Chondrocyte (in vitro differentiated cells): ENCODE measurements around the gene FREY1. TPM values are rescaled to one million over a fixed set of nuclear protein-coding genes. Genes with fewer than 3 reads are reported as not detected.
A peak's percentile ranks its signal among the peaks of the same experiment; 100 is the strongest.

Experiments used
- DNase-seq: peaks from one replicate; pipeline ENCODE4 v3.0.0; 2021; ENCODE audit warnings: mixed read lengths, low spot score
- H3K27ac Mint-ChIP-seq: one replicate; pipeline ENCODE4 v1.8.0; 2021; ENCODE audit warnings: mild to moderate bottlenecking, moderate library complexity, mixed read lengths; ENCODE audit not compliant: unreplicated experiment
- H3K27me3 Mint-ChIP-seq: 2 replicates; pipeline ENCODE4 v1.8.0; 2021; ENCODE audit warnings: low read depth, mixed read lengths
- H3K36me3 Mint-ChIP-seq: 2 replicates; pipeline ENCODE4 v1.8.0; 2021; ENCODE audit warnings: low read depth, mixed read lengths
- H3K4me1 Mint-ChIP-seq: 2 replicates; pipeline ENCODE4 v1.8.0; 2021; ENCODE audit warnings: low read depth, mild to moderate bottlenecking, mixed read lengths
- H3K4me3 Mint-ChIP-seq: one replicate; pipeline ENCODE4 v1.8.0; 2021; ENCODE audit warnings: mild to moderate bottlenecking, moderate library complexity, mixed read lengths; ENCODE audit not compliant: unreplicated experiment
- H3K9me3 Mint-ChIP-seq: 2 replicates; pipeline ENCODE4 v1.8.0; 2021; ENCODE audit warnings: low read depth, mixed read lengths
- total RNA-seq: library from RNA; stranded (reverse); gene quantifications from 3 replicates; pipeline ENCODE4 v1.2.1, GENCODE V29; 2021
- TF ChIP-seq, protein P1 (sequence below): fragments of 200-600 bp; sonication (generic); IDR thresholded peaks from 2 replicates; pipeline ENCODE4 v1.5.0; 2021; ENCODE audit warnings: antibody characterized with exemption, mild to moderate bottlenecking, moderate library complexity

FREY1 gene
- total RNA-seq, 1 donor from 2014 or later: 0.80 TPM

DNA sequence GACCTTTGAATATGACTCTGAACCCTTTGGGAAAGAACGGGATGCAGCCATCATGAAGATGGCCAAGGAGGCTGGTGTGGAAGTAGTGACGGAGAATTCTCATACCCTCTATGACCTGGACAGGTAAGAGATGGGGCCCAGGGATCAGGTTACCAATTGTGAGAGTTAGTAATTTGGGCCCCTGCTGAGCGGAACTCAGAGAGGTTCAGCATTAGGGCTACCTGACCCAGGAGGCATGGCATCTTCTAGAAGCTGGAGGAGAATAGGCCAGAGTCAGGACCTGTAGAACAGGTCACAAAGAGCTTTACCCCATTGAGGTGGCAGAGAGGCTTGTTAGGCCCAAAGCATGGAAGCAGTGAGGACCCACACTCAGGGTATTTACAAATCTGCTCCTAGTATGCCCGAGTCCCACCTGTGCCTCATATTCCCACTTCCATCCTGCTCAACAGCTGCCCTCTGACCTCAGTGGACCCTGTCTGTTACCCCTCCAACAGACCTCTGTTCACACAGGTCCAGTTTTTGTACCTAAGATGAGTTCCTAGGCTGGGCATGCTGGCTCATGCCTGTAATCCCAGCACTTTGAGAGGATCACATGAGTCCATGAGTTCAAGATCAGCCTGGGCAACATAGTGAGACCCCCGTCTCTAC is 48.2 kb downstream of the FREY1 start:
- no peak overlapping the region for H3K4me3 Mint-ChIP-seq
- TF ChIP-seq, protein P1, sequence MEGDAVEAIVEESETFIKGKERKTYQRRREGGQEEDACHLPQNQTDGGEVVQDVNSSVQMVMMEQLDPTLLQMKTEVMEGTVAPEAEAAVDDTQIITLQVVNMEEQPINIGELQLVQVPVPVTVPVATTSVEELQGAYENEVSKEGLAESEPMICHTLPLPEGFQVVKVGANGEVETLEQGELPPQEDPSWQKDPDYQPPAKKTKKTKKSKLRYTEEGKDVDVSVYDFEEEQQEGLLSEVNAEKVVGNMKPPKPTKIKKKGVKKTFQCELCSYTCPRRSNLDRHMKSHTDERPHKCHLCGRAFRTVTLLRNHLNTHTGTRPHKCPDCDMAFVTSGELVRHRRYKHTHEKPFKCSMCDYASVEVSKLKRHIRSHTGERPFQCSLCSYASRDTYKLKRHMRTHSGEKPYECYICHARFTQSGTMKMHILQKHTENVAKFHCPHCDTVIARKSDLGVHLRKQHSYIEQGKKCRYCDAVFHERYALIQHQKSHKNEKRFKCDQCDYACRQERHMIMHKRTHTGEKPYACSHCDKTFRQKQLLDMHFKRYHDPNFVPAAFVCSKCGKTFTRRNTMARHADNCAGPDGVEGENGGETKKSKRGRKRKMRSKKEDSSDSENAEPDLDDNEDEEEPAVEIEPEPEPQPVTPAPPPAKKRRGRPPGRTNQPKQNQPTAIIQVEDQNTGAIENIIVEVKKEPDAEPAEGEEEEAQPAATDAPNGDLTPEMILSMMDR: no peak
- H3K27ac Mint-ChIP-seq: peak overlapping the region; percentile 92

DNA sequence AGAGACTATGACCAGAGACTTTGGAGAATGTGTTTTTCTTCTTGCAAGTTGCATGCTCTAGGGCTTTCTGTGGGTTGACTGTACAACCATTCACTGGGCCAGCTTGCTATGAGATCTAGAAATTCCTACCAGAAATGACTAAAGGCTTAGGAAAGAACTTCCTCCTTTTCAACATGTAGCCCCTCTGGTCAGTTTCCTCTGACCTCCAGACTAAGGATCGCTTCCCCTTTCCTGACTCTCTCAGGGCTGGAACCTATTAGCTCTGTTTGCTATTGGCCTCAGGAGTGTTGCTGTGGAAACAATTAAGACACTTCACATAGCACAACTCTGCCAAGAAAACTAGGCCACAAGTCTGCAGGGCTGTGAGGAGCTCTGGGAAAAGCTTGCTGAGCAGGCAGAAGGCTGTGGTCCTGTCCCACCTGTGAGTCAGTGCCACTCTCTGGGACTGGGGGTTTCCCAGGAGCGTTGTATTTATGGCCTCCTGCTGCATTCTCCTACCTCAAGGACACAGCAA is 49.1 kb downstream of the FREY1 start:
- peaks cover 35% of the 10 kb centered on the region for H3K4me1 Mint-ChIP-seq
- no peak for DNase-seq

More for the DNA sequence above, 48.2 kb downstream of the FREY1 start:
- Mint-ChIP-seq H3K9me3 (no peaks in the 10 kb centered on the region), H3K4me1 (peaks cover 35% of the 10 kb centered on the region), H3K27me3 (no peaks in the 10 kb centered on the region), H3K36me3 (peaks cover 24% of the 10 kb centered on the region)
- no peak for DNase-seq

More for the DNA sequence above, 49.1 kb downstream of the FREY1 start:
- Mint-ChIP-seq H3K4me3 (no peak overlapping the region), H3K9me3 (no peaks in the 10 kb centered on the region), H3K36me3 (peaks cover 23% of the 10 kb centered on the region), H3K27me3 (no peaks in the 10 kb centered on the region), H3K27ac (peak overlapping the region; percentile 80)
- TF ChIP-seq, protein P1: no peak

Other genes starting within 250 kb of the FREY1 start
- 1.9 to 13.6 TPM (median 12.5 TPM) in 3 replicates for gene CHST1, start 241.6 kb downstream of the FREY1 start, total RNA-seq
- gene SLC35C1, start 102.1 kb downstream of the FREY1 start, total RNA-seq: 22.7 to 33.1 TPM (median 31.9 TPM) in 3 replicates
- gene CRY2, start 59.8 kb downstream of the FREY1 start, total RNA-seq: 12.2 to 16.8 TPM (median 13.8 TPM) in 3 replicates
- 6.7 to 10.8 TPM (median 9.6 TPM) in 3 replicates for gene MAPK8IP1, start 21.6 kb downstream of the FREY1 start, total RNA-seq
- 17.5 to 22.8 TPM (median 20.4 TPM) in 3 replicates for gene PEX16, start 10.6 kb upstream of the FREY1 start, total RNA-seq
- not detected in 3 replicates for gene LARGE2, start 15.4 kb upstream of the FREY1 start, total RNA-seq
- gene PHF21A, start 214.2 kb upstream of the FREY1 start, total RNA-seq: 35.9 to 40.7 TPM (median 36.2 TPM) in 3 replicates